Activated CD8-positive, alpha-beta memory T cell treated with anti-CD3 and anti-CD28 coated beads for 48 hours (primary cell): ENCODE results near the gene ANKRD44.

Experiments
- DNase-seq, 3 experiments: peaks; one replicate each; pipeline ENCODE4 v3.0.0-alpha.2; 2020; ENCODE audit warnings: low read depth in 2 of 3, low spot score in 2 of 3

The ANKRD44 gene

DNA sequence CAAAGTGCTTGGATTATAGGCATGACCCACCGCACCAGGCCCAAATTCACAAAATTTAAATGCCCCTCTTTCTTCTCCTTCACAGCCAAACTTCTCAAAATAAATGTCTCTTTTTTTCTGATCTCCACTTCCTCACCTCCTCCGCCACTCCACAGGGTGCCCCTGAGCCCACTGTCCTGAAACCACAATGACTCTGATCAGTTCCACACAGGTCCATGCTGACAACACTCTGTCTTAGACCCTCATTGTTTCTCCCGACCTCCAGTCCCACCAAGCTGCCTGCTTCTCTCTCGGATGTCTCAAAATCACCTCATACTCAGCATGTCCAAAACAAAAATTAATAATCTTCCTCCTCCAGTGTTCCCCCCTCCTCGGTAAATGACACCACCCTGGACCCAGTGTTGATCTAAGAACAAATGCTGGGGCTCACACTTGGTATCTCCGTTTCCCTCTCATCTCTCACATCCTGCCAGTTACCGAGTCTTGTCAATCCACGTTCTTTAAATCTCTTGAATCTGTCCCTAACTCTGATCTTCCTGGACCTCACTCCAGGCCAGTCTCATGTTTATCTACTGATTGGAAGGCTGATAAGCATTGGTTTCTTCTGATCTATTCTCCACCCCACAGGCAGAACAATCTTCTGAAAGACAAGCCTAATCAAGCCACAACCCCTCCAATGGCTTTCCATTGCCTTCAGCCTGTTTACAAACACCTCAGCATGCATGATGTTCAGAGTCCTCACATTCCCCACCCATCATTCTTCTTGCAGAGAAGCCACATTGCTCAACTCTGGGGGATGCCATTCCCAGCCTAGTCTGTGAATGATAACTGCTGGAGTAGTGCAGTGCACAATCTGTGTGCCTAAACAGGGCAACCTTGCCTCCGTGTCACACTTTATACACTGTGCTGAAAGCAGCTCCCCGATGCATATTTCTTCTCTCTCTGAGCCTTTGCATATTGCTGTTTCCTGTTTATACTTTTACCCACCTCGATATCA, 12.4 kb upstream of the ANKRD44 start:
- DNase-seq = no peak

DNA sequence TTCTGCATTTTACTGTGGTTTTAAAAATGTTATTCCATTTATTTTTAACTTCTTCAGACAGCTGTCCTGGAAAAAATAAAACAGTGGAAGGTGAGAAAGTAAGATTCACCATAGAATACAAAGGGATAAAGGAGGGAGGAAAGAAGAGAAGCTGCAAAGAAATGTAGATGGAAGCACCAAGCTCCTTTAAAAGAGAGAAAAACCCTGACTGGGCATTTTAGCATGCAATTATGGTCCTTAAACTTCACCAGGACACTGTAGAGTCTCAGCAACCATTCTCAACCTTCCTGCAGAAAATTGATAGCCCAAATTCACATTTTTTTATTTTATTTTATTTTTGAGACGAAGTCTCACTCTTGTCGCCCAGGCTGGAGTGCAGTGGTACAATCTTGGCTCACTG, 11.6 kb upstream of the ANKRD44 start:
- no peak for DNase-seq

DNA sequence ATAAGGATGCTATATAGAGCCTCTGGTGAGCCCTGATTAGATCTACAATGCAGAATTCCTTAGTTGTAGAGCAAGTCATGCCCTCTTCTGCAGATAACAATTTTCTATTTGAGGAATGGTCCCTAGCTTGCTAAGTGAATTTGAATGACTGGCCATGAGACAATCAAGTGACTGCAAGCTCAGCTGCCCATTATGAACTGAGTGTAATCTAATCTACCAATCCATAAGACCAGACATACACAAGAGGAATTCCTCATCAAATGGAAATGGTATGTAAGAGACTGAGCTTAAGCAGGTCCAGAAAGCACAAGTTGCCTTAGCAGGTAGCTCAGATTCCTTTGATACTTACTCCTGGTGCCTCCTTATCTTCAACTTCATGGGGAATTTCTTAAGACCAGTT, 4.8 kb upstream of the ANKRD44 start:
- no peak for DNase-seq

DNA sequence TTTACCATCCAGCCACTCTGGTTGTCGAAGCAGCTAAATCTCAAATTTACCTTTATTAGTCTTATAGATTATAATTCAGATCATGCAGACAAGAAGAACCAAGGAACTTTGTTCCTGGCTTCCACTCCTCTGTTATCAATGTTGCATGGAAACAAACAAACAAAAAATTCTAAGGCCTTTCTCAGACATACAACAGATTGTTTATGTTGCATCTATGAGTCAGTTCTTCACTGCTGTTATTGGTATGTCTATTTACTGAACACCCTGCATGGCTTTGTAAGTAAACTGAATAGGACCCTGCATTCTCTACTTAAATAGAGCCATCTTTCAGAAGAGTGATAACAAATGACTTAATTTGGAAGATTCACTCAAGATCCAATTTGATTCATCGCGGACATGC, 1.6 kb upstream of the ANKRD44 start:
- DNase-seq = no peak

DNA sequence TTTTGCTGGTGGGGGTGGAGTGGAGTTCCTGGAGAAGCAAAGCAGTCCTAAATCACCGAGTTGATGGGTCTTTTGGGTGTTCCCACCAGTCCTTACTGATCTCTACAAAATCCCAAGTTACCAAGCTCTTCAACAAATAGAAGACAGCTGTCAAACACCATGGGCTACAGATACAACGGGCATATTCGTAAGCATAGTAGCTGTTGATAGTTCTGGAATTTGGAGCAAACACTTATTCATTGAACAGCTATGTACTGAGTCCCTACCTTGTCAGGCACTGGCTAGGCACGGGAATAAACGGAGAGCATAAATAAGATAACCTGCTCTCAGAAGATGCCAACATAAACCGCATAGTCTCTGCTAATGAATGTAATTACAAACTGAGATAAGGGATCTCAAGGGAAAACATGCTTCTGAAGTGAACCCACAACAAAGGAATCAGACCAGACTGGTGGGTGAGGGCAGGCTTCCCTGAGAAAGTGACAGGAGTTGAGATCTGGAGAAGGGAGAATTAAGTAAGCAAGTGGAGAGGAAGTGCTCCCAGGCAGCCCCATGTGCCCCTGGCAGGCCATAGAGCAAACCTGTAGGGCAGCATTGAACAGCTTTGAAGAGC, 947 bp upstream of the ANKRD44 start:
- no peak for DNase-seq

DNA sequence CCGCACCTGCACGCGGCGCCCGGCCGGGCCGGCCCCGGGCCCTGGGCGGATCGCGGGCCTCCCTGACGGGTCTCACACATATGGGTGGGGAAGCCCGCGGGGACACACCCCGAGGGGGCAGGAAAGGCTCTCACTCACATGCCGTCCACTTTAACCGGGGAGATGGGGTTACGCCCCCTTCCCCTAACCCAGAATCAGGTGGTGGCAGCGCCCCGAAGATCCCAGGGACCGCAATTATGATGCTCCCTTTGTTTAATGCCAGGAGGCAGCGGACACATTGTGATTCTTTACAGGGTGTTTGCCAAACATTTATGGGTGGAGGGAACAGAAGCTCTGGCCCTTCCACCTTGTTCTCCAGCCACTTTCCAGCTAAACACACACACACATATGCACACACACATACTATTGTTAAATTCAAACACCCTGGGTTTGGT, 424 bp upstream of the ANKRD44 start:
- no peak for DNase-seq

DNA sequence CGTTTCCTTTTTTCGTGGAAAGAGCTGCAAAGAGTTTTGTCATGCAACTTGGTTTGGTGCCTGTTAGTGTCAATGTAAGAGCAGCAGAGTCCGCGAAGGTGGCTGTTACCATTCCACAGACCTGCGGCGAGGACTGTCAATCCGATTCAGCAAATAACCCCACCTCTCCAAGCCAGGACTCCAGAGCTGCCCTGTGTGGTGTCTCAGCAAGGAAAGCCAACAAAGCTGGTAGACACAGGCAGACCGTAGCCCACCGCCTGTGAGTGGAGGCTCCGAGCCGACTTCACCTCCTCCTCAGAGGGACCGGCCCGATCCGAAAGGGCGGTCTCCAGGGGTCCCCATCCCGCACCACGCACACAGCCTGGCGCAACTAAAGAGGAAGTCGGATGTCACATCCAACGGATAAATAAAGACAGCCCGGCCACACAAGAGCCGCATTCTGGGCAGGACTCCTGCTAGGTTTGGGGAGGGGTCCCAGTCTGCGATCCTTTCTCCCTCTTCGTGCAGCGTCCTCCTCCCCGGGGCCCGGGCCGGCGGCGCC, 819 bp downstream of the ANKRD44 start:
- no peak for DNase-seq

DNA sequence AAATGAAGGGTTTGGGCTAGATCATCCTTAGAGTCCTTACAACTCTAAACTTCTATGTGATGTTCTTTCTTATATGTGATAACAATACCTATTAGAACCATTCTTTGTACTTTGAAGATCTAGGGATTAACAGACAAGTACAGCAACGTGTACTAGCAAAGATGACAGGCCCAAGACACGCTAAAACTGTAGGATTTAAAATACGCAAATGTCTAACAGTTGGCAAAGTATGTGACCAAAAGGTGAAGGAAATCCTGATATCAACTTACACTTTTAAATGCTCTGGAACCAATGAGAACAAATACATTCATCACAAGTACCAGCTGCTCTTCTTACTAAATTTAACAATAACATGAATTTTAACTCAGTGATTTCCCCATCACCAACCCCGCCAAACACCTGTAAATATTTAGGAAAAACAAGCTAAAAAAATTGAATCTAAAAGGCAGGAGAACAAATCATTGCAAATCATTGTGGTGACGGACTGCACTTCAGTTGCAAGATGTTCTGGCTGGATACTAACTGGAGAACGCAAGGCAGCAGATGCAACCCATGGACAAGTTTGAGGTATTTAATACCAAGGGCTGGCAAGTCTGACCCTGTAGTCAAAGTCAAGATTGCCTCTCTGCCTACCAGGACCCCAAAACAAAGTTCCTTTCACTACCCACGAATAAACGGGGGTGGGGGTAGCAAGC, 1.4 kb downstream of the ANKRD44 start:
- no peak for DNase-seq

DNA sequence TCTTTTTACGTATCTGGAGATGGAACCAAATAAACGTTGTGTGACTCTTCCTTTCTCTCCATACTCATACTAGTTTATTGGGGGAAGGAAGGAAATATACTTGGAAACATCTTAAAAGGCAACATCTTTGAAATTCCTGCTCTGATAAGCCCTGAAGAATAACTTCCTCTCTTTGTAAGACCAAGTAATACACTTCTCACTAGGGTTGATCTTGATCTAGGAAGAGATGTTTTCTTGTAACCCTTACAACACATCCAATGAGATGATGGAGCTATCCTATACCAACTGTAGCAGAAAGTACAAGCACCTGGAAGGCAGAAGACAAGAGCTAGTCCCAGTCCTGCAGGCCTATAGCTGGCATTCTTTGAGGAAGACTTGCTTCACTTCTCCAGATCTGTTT, 2.0 kb downstream of the ANKRD44 start:
- DNase-seq = no peak

DNA sequence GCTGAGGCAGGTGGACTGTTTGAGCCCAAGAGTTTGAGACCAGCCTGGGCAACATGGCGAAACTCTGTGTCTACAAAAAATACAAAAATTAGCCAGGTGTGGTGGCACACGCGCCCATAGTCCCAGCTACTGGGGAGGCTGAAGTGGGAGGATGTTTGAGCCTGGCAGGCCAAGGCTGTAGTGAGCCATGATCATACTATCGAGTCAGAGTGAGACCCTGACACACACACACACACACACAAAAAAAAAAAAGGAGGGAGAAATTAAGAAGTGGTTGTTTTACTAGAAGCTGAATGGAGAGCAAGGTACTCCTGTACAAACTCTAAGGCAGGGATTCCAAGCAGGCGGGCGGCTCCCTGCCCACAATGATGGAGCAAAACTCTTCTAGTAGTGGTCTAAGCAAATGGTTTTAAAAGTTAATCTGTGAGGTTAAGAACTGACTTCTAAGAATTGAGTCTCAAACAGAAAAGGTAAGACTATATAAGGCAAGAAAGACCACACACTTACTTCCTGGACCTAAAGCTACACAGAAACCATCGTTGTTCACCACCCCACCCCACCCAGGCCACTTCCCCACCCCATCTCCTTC, 2.6 kb downstream of the ANKRD44 start:
- no peak for DNase-seq

DNA sequence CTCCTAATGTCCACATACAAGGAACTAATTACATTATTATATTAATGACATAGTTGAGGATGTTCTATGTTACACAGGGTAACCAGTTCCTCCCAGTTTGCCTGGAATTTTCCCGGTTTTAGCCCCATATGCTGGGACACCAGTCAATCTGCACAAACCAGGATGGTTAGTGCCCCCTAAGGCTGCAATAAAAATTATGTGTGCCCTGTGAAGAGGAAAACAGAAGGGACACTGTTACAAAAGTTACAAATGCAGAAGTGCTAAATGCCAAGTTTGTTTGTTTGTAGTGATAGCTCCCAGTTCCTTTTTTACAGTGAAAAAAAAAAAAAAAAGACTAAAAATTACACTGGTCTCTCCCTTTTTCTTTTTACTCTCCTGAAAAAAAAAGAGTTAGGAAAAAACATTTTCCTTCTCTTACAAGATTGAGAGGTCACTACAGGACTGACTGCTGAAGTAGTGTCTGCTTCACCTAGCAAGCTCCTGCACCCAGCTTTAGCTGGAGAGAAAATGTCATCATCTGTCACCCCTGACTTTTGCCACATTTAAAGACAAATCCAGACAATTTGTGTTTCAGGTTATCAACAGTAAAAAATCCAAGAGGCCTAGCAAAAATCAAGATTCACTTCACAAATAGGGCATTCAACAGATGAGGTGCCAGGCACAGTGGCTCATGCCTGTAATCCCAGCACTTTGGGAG, 3.2 kb downstream of the ANKRD44 start:
- DNase-seq = no peak

DNA sequence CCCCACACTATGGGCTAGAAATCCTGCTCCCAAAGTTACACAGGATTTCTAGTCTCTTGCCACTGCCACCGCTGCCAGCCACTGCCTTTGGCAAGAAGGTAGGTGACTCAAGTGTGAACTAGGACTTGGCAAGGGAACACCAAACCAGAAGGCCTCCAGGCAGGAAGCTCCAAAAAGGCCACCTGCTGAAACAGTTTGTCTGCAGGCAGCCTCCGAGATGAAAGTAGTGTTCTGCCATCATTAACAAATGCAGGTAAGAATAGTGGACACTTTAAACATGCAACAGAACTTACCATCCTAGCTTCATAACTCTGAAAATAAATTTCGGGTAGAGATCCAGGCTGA, 3.9 kb downstream of the ANKRD44 start:
- no peak for DNase-seq

DNA sequence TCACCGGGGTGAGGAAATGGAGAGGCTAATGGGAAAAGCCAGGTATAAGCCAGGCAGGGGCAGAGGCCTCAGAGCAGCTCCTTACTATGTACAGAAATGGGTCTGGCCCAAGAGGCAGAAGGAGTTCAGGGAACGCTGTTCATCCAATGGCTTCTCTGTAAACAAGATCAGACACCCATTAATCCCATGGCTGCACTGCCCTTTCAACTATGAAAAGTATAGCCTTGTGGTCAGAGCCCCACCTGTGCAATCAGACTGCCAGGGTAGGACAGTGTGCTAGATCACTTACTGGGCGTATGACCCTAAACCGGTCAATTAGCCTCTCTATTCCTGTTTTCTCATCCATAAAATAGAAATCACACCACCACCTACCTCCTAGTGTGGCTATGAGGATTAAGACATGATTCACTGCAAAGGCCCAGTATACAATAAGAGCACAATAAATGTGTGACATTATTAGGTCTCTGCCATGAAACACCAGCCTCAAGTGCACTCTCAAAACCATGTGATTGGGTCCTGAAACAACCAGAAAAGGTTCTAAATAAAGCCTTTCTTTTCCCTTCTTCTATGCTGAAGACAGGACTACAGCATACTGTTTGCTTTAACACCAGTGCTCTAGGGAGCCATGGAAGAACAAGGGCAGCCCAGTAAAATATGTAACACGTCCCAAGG, 4.4 kb downstream of the ANKRD44 start:
- DNase-seq = no peak

DNA sequence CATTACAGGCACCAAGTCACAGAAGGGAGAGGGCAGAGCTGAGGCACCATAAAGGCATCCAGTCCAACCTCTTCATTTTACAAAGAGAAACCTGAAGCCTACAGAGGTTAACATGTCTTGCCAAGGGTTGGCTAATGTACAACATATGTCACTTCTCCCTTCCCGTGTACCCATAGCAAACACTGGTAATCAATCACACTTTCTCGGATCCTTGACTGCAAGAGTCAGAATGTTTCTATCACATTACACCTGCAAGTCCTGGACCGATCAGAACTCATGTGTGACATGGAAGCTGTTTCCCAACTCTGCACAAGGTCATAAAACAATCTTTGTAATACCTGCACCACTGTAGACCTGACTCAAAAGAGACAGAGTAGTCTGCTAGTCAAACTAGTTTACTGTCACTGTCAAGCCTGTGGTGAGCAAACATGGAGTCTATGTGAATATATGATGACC, 6.0 kb downstream of the ANKRD44 start:
- no peak for DNase-seq

DNA sequence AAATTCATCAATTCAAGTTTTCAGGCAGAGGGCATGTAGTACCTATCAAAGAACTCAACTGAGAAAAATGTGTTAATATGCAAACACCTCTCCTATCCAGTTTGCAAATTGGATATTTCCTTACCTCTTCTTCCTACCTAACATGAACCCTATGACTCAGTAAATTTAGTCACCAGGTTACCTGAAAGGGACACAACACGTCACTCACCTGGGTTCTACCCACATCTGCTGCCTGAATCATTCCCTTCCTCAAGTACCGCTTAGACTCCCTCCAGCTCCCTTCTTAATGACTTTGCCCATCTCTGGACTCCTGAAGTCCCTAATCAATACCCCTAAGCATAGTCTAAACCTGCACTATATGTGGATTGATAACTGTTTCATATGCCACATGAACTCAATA, 10.4 kb downstream of the ANKRD44 start:
- DNase-seq = no peak

DNA sequence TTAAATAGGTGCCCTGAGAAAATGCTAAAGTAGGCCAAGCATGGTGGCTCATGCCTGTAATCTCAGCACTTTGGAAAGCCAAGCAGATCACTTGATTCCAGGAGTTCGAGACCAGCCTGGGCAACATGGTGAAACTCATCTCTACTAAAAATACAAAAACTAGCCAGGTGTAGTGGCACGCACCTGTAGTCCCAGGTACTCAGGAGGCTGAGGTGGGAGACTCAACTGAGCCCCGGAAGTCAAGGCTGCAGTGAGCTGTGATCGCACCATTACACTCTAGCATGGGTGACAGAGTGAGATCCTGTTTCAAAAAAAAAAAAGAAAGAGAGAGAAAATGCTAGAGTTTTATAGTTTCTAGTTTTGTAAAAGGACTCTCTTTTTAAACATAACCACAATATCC, 12.0 kb downstream of the ANKRD44 start:
- DNase-seq = no peak

DNA sequence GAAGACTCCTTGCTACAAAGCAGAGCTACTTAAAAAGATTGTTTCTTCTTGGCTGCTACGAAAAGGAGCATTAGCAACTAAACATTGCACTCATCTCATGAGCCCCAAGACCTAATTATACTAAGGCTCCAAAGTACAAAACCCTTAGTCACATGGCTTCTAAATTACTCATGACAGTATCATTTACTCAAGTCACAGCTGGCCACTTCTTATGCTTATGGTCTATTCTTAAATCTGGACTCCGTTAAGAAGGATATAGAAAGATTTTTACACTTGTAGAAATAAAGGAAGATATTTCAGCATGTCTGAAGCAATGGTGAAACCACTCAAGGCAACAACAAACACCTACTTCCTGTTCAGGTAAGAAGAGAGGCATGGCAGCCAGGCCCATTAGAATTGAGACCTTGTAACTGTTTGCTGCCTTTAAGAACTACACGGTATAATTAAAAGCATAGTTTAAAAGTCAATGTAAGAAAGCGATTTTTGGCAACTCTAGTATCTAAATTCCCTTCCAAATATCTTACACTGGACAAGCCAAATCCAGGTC, 12.7 kb downstream of the ANKRD44 start:
- DNase-seq = no peak

DNA sequence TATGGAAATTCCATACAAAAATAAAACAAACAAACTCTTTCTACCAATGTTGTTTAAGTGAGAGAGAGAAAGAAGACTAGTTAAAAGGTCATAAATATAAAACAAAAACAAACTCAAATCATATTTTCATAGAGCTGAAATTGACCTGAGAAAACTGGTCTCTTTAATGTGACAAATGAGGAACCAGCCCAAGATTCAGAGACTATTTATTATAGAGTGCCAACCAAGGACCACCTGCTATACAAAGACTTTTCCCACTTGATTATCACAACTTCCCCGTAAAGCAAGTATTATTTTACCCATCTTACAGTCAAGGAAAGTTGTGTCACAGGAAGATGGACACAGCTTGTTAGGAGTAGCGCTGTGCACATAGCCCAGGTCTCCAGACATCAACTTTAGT, 13.3 kb downstream of the ANKRD44 start:
- no peak for DNase-seq

DNA sequence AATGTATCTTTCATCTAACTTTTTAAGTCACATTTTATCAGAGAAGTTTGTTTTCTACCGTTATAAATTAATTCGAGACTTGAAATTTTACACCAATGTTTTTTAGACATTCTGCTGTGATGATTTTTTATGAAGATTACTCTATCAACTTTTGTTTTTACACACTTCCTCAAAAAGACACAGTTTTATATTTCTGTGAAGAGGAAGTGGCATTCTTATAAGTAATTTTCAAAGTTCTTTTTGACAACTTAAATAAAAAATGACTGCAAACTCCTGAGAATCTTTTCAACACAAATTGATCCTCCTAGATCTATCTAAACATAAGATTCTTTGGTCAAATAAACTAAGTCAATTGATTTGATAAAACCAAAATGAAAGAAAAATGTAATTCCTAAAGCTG, 13.7 kb downstream of the ANKRD44 start:
- no peak for DNase-seq

DNA sequence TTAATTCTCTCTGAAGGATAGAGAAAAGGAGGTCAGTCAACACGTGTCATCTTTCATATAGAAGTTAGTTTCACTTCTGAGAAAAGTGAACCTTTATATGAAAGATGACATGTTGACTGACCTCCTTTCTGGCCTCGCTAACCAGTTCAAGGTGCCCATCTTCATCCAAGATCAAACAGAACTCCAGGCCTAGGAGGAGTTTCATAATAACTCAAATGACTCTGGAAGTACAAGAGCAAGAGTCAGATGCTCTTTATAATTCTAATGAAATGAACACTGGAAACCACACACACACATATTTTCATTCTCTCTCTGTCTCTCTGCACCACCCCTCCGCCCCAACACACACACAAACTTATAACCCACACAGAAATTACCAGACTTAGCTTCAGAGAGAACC, 16.3 kb downstream of the ANKRD44 start:
- DNase-seq = no peak
